HG02678 (cell line): ENCODE measurements around the gene MFN1.

Experiments
- ATAC-seq: cut with Tn5 transposase; IDR thresholded peaks from one replicate; pipeline ENCODE4 v1.9.1; 2021; ENCODE audit warnings: mild to moderate bottlenecking, moderate library complexity; ENCODE audit not compliant: unreplicated experiment

MFN1 gene

DNA sequence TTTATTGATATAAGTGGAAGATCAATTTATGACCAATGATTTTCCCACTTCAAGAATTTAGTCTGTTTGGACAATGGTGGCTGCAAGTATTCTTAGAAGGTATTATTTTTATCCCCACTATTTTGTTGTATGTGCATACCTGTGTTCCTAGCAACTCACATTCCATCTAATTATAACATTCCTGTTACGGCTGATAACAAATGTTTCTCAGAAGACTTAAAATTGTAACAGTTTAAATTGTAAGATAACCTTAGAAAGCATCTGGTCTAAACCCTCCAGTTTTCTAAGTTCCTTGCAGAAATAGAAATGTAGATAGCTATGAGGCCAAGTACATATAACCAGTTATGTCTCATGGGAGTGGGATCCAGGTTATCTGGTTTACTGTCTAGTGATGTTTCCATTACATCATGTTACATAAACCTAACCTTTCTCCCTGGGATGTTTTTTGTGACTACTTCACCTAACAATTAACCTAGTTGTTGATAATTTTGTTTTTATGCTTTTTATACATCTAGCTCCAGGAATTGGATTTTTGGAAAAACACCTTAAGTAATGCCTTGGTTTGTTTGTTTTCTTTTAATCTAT, 11.1 kb upstream of the MFN1 start:
- ATAC-seq = no peak

DNA sequence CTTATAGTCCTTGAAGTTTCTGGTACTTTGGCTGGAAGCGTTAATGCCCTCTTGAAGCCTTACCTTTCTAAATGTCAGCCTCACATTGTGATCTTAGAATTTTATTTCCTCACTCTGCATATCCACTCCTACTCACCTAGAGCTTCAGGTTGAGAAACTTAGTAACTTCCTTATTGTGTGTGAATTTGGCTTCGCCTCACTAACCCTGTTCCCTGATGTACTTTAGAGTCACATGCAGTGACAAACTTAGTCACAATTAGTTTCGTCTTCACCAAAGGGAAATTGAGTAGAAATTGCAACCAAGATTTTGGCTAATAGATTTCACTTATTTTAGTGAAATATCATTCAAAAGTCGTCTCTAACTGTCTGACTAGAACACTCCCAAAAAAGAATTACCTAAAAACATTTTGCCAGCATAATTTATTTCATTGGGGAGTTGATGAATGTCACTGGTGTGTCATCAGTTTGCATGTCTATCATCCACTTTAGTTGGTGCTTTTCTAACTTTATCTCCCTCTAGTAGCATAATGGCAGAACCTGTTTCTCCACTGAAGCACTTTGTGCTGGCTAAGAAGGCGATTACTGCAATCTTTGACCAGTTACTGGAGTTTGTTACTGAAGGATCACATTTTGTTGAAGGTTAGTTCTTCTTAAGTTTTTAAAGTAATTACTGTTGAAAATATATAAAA, 960 bp downstream of the MFN1 start:
- peak; percentile 56 for ATAC-seq

DNA sequence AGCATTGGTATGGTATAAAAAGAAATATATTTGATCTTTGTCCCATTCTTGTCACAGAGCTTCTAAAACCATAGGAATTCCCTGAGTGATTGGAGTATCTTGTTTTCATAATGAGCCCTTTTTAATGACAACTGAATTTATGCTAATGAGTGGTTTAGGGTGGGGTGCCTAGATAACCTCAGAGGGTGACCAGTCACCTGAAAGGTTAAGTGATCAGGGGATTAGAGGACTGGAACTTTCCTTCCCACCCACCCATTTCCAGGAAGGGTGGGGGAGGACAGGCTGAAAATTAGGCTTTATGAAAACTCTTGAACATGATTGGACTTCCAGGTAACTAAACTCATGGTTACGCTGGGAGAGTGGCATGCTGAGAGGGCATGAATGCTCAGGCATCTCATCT, 8.5 kb downstream of the MFN1 start:
- ATAC-seq = no peak

DNA sequence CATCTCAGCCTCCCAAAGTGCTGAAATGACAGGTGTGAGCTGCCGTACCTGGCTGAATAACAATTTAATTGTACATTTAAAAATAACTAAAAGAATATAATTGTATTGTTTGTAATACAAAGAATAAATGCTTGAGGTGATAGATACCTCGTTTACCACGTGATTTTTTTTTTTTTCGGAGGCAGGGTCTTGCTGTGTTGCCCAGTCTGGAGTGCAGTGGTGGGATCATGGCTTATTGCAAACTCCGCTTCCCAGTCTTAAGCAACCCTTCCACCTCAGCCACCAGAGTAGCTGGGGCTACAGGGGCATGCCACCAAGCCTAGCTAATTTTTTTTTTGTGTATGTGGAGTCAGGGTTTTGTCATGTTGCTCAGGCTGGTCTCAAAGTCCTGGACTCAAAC, 15.8 kb downstream of the MFN1 start:
- no peak for ATAC-seq

DNA sequence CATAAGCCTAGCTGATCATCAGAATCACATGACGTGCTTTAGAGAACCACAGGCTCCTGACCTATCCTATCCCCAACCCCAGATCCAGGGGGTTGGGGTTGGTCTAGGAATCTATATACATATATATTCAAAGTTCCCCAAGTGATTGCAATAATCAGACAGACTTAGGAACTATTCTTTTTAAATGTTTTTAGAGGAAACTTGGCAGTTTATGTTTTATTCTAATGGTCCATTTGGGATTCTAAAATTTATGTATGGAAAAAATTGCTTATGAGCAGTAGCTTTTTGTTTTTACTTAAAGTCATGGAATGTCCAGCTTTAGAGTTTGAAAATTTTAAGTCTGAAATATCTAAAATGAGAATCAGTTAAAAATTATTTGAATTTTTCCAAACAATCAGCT, 22.1 kb downstream of the MFN1 start:
- ATAC-seq = no peak

DNA sequence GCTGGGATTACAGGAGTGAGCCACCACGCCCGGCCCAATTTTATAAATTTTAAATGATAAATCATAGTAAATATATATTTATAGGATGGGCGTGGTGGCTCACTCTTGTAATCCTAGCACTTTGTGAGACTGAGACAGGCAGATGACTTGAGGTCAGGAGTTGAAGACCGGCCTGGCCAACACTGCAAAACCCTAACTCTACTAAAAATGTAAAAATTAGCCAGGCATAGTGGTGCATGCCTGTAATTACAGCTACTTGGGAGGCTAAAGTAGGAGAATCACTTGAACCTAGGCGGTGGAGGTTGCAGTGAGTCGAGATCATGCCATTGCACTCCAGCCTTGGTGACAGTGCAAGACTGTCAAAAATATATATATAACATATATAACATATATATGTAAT, 26.4 kb downstream of the MFN1 start:
- ATAC-seq = no peak

DNA sequence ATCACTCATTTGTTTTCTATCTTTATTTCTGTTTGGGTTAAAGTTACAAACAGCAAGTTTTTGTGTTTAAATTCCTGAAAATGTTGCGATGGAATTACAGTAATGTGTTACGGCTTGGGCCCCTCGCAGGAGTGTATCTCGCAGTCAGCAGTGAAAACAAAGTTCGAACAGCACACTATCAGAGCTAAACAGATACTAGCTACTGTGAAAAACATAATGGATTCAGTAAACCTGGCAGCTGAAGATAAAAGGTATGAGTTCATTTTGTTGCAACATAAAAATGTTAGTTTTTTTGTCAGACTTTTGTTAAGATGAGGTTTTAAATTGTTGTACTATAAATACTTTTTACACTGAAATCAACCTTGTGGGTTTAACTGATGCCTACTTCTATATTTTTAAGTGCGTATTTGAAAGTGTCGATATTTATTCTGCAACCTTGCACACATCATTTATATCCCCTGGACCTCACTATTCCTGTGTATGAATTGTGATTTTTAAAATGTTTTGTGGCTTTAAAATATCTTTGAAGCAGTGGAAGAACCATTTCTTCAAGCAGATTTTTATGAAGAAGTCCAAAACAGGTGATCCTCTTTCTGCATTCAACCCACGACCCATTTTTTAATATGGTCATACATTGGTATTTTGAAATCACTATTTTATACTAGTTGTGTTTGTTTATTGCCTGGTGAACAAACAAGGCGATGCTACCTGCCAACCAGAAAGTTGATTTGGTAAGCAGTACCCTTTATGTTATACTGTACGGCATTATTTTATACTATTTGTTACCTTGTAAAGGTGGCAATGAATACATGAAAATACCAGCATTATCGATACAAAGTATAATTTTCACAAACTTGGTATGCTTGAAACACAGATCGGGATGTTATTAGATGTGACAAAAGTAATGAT, 27.8 kb downstream of the MFN1 start:
- ATAC-seq = no peak

DNA sequence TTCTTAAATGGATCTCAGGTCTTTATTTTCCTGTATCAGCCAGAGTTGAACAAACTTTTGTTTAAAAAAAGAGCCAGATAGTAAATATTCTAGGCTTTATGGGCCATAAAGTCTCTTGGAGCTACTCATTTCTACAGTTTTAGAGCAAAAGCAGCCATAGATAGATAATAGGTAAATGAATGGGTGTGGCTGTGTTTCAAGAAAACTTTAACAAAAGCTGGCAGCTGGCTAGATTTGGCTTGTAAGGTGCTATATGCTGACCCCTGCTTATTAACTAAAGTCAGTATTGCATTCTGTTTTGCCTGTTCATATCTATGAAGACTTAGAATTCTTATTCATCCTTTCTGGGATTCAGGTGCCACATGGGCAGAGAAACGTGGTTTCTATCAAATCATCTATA, 29.0 kb downstream of the MFN1 start:
- no peak for ATAC-seq

DNA sequence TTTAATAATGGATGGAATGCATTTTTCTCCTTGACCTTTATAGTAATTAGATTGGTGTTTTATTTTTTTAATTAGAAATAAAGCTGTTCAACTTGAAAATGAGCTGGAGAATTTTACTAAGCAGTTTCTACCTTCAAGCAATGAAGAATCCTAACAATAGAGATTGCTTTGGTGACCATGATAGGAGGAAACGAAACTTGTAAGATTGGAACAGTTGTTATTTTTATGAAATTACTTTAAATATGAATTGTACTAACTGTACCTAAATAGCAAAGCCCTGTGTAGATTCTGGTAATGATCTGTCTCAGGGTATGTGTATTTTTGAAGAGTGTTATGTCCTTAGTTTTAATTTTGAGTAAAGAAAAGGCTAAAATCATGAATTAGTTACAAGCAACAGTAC, 44.4 kb downstream of the MFN1 start:
- no peak for ATAC-seq

DNA sequence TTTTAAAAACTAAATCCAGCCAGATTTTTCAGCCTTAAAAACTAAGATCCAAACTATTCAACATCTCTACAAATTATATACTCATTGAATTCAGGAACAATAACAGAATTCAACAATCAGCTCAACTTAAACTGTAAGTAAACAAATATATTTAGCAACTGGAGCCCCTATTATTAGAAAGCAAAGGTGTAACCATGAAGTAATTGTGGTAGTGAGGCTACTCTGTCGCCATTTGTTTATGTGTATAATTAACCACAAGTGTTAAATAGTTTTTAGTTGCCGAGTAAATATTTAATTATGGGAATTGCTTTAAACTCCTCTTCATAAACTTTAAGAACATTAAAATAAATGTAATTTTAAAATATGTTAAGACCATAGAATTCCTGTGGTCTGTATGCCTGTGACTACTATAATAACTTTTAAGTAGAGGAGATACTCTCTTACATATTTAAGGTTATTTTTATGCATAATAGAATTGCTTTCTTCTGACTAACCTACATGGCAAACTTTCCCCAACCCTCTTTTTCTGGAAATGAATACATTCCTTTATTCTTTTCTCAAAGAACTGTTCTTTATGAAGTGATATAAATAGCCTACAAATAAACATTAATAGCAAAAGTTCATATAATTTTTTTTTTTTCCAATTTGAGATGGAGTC, 51.2 kb downstream of the MFN1 start:
- ATAC-seq = no peak

DNA sequence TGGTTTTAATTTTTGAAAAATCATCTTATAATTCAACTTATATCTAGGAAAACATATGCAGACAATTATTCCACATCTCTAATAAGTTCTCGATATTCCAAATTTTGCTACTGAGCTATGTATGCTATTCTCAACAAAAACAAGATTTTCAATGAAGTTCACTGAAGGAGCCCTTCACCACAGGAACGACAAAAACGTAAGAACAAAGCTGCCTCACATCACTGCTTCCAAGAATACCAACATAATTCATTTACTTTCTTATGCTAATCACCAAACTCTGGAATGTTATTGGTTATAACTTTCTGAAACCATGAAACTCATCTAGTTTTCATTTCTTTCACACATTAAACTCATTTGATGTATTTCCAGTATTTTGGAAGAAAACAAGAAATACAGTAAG, 54.1 kb downstream of the MFN1 start:
- ATAC-seq = no peak

DNA sequence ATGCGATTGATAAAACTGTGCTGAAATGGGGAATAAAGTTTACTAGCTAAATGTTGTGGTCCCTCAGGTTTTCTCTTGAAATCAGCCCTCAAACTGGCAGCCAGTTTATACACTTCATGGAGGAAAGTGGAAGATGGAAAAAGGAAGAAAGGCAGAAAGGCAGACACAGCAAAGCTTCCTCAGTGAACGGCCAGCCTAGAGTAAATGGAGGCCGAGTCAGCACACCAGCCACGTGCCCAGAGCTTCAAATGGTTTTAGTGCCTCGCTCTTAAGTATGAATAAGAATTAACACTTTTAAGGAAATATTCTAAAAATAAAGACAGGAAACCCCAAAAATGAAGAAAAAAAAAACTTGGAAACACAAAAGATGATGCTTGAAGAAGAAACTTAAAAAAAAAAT, 55.5 kb downstream of the MFN1 start:
- ATAC-seq = no peak

DNA sequence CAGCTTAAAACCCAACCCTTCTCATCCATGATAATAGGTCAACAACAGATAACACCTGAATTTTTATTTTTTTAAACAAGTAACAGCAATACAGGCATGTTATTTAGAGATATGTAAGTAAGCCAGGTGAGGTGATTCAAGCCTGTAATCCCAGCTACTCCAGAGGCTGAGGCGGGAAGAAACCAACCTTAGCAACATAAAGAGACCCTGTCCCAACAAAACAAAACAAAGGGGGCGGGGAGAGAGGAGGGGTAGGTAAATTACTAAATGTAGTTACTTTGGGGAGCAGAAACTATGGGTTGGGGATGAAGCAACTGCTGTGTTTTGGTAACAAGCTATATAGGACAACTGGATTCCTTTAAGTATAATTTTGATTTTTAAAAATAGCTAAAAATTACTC, 56.8 kb downstream of the MFN1 start:
- no peak for ATAC-seq

DNA sequence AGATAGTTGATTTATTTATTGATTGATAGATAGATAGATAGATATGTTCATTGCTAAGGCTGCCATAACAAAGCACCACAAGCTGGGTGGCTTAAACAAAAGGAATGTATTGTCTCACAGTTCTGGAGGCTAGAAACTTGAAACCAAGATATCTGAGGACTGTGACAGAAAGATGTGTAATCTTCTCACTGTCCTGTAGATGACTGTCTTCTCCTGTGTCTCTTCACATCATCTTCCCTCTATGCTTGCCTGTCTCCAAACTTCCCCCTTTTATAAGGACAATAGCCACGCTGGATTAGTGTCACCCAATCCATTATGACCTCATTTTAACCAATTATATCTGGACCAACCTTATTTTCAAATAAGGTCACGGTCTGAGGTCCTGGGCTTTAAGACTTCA, 62.8 kb downstream of the MFN1 start:
- ATAC-seq = no peak

DNA sequence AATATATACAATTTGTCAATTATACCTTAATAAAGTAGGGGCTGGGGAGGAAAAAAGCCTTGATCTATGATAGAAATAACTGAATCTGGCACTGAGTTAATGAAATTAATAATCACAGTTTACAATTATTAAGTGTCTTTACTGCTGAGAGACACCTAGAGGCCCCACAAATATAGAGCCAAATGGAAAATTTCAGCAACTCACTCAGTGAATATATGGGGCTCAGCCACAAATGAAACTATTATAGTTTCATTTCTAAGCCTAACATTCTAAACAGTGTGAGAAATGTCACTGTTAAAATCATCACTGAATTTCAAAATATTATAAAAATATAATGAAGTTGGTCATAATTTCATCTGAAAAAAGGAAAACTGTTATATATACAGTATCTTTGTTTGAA, 63.5 kb downstream of the MFN1 start:
- ATAC-seq = no peak

DNA sequence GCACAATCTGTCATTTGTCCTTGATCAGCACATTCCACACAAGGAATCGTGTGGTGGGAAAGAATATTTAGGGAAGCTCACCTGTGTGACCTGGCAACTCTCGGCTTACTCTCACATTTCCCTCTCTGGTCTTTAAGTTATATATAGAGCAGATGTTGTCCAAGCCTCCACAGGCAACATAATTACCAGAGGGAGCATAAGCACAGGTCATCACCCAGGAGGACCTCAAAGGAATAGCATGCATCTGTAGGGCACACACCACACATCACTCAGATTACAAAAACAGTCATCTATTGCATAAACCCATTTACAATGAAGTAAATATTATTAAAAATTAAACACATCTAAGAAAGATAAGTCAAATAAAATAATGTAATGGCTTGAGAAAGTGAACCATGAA, 67.3 kb downstream of the MFN1 start:
- no peak for ATAC-seq

DNA sequence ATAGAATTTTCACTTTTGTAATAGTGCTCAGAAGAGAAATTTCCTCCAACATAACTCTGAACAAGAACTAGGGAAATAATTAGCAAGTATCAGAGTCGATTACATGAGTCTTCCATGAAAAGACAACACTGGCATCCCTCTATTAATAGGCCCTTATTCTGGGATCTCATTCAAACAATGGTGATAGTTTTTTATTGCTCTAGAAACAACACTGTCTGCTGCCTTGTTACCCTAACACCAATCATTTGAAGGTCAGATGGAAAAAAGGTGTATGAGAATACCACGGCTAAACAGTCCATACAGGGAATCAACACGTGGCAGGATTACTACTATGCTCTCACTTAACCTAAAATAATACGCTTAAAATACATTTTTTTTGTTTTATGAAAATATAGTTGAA, 67.9 kb downstream of the MFN1 start:
- no peak for ATAC-seq

DNA sequence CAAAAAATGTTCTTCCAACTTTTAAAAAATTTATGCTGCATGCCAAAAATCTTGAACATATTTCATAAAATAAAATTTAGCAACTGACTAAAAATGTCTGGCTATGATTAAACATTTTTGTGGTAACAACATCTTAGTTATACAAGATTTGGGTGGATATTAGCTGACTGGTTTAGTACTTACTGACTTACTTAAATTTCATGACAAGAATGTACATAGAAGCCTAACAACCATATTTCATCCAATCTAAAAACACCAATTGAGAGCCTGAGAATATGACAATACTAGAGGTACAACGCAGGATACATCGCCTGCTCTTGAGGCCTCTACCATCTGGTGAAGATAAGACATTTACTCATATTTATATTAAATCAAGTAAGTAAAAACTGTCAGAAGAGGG, 69.2 kb downstream of the MFN1 start:
- no peak for ATAC-seq

DNA sequence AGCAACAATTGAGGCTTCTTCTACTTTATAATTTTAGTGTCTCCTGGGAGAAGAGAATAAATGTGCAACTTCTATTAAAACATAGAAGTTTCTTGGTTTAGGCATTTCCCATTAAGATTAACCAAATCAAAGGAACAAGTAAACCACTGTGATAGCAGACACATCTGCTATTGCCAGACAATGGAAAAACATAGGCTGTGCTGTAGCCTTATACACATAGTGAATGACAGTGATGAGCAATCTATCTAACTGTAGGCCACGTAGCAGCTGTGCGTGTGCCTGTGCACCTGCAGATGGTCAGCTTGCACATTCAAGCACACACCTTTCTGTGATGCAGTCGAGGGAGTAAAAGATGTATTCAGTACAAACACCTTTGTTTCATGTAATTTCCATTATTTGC, 71.1 kb downstream of the MFN1 start:
- no peak for ATAC-seq

DNA sequence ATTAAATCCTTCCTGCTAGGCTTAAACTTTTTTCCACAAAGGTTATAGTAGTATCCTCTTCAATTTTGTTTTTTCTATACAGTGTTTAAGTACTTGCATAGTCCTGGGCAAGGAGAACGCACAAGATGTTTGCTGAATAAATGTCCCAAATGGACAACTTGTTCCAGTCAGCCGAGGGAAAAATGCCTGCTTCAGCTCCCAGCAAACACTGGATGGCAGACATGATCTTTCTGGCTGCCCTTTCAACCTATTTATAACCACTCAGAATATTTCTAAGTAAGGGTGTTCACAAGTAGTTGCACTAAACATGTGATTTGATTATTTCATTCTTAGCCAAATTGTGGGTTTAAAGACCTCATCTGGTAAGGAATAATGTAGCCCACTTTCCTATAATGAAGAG, 74.0 kb downstream of the MFN1 start:
- ATAC-seq = no peak

DNA sequence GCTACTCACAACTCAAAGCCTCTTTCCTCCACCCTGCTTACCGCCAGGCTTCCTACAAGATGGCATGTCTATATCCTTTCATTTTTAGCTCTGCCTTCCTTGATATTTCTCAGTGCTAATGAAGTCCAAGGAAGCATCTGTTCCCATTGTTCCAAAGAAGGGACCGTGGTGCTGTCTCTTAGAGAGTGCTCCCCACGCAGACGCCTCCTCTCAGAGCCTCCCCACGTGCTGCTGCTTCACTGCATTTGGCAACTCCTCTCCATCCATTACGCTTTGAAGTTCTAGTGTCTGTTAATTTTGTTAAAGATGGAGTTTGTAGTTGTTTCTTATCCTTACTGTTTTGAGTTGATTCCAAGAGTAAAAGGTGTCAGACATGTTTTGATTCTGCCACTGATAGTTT, 77.6 kb downstream of the MFN1 start:
- ATAC-seq = no peak
